ENCODE data around the gene SEZ6L2. TPM values are rescaled to one million over a fixed set of nuclear protein-coding genes. Genes with fewer than 3 reads are reported as not detected.
"Not testable (repeated sequence)": the region's sequence is repeated elsewhere in the genome, so short reads cannot be mapped to it uniquely, and the experiment has no call there.

Gene SEZ6L2
- total RNA-seq, 1 donor, result 1.3 TPM

GRCh38 chr16:29910819-29911675 is 11.7 kb upstream of the SEZ6L2 start:
- no peak for DNase-seq (ENCODE audit: low read depth in 2 of 3, low spot score in 2 of 3)

DNA sequence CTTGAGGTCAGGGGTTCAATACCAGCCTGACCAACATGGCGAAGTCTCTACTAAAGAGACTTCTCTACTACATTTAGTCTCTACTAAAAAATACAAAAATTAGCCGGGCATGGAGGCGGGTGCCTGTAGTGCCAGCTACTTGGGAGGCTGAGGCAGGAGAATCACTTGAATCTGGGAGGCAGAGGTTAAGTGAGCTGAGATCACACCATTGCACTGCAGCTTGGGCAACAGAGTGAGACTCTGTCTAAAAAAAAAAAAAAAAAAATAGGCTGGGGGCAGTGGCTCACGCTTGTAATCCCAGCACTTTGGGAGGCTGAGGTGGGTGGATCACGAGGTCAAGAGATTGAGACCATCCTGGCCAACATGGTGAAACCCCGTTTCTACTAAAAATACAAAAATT is 10.5 kb upstream of the SEZ6L2 start:
- DNase-seq (ENCODE audit: low read depth in 2 of 3, low spot score in 2 of 3), result not testable (repeated sequence)

DNA sequence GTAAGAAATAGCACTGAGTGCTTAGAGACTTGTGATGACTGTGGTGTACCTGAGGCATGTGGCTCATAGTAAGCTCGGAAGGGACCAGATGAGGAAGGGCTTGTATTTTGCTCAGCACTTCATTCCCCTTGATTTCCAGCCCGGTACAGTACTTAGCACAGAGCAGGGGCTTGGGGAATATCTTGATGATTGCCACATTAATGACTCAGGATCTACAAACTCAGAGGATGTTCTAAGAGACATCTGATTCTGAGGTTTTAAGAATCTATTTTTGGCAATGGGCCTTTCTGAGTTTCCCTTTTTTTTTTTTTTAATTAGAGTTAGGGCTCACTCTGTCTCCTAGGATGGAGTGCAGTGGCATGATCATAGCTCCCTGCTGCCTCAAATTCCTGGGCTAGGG is 10.0 kb upstream of the SEZ6L2 start:
- DNase-seq (ENCODE audit: low read depth in 2 of 3, low spot score in 2 of 3), result no peak

DNA sequence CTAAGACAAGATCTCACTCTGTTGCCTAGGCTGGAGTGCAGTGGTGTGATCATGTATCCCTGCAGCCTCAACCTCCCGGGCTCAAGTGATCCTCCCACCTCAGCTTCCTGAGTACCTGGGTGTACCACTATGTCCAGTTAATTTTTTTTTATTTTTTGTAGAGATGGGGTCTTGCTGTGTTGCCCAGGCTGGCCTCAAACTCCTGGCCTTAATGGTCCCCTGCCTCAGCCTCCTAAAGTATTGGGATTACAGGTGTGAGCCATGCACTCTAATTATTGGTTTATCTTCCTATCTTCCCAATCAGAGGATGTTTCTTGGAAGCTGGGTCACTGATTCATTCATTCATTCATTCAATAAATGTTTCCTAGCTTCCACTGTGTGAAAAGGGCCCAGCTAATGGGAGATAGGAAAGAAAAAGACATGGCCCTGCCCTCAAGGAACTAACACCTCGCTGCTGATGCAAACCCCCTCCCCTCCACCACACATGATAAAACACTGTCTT is 9.4 kb upstream of the SEZ6L2 start:
- no peak for DNase-seq (ENCODE audit: low read depth in 2 of 3, low spot score in 2 of 3)

- no peak for DNase-seq (ENCODE audit: low read depth in 2 of 3, low spot score in 2 of 3)
Measured at GRCh38 chr16:29907973-29908372, 8.6 kb upstream of the SEZ6L2 start.

- DNase-seq (ENCODE audit: low read depth in 2 of 3, low spot score in 2 of 3), result no peak
Measured at GRCh38 chr16:29906520-29907244, 7.3 kb upstream of the SEZ6L2 start.

DNA sequence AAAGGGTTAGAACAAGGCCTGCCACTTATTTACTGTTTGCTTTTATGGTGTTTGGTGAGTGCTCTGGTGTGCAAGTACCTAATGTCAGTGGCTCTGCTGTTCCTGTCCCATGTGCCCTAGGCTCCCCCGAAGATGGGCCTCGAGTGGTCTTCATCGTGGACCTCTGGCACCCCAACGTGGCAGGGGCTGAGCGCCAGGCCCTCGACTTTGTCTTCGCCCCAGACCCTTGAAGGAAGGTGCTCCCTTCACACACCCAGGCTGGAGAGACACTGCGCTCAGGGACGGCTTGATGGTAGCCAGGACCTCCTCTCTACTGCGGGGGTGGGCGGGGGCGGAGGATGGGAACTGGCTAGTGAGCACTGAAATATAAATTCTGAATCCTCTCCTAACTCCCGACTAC is 6.3 kb upstream of the SEZ6L2 start:
- no peak for DNase-seq (ENCODE audit: low read depth in 2 of 3, low spot score in 2 of 3)

DNA sequence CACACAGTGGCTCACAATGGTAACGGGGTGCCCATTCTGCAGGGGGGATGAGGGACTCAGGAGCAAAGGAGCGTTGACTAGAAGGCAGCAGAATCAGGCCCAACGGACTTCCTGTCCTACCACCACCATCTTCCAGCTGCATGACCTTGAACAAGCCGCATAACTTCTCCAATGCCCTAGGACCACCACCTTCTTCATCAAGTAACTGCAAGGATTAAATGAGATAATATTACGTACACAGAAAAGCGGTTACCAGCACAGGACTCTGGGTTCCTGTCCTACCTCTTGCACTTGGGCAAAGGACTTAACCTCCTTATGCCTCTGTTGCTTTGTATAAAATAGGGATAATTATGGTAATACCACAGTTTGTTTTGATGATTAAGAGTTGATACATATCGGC is 5.6 kb upstream of the SEZ6L2 start:
- DNase-seq (ENCODE audit: low read depth in 2 of 3, low spot score in 2 of 3), result no peak

- no peak for DNase-seq (ENCODE audit: low read depth in 2 of 3, low spot score in 2 of 3)
Measured at GRCh38 chr16:29903590-29903989, 4.2 kb upstream of the SEZ6L2 start.

DNA sequence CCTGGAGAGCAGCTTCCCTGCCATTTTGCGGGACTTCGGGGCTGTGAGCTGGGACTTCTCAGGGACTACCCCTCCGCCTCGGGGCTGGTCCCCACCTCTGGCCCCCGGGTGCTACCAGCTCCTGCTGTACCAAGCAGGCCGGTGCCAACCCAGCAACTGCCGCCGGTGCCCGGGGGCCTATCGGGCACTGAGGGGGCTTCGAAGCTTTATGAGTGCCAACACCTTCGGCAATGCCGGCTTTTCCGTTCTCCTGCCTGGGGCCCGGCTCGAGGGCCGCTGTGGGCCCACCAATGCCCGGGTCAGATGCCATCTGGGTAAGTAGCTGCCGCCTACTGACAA is 2.2 kb upstream of the SEZ6L2 start:
- no peak for DNase-seq (ENCODE audit: low read depth in 2 of 3, low spot score in 2 of 3)

DNA sequence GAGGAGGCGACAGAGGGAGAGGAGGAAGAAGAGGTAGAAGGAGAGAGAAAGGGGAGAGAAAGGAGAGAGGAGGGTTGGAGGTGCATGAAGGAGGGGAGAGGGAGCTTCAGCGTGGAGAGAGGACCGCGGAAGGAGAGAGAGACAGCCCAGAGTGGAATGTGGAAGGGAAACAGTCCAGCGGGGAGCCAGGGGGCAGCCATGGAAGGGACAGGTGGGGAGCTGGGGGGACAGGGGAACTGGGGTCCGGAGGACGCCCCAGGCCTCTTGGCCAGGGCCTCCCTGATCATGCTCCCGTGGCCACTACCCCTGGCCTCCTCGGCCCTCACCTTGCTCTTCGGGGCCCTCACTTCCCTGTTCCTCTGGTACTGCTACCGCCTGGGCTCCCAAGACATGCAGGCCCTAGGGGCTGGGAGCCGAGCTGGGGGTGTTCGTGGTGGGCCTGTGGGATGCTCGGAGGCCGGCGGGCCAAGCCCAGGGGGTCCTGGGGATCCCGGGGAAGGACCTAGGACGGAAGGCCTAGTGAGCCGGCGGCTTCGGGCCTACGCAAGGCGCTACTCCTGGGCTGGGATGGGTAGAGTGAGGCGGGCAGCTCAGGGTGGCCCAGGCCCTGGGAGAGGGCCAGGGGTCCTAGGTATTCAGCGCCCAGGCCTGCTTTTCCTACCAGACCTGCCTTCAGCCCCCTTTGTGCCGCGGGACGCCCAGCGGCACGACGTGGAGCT is 1.7 kb upstream of the SEZ6L2 start:
- DNase-seq (ENCODE audit: low read depth in 2 of 3, low spot score in 2 of 3), result no peak

GRCh38 chr16:29900102-29900887 is 945 bp upstream of the SEZ6L2 start, which contains the start of gene ASPHD1:
Gene ASPHD1, plus strand, starts transcription at chr16:29900488. Its CDS starts 484 bp downstream, at chr16:29900972.
- DNase-seq (ENCODE audit: low read depth in 2 of 3, low spot score in 2 of 3), result peak in 2 of 3 donors; percentile 58 to 73

GRCh38 chr16:29898804-29899515 is 390 bp downstream of the SEZ6L2 start:
- no peak for DNase-seq (ENCODE audit: low read depth in 2 of 3, low spot score in 2 of 3)

DNA sequence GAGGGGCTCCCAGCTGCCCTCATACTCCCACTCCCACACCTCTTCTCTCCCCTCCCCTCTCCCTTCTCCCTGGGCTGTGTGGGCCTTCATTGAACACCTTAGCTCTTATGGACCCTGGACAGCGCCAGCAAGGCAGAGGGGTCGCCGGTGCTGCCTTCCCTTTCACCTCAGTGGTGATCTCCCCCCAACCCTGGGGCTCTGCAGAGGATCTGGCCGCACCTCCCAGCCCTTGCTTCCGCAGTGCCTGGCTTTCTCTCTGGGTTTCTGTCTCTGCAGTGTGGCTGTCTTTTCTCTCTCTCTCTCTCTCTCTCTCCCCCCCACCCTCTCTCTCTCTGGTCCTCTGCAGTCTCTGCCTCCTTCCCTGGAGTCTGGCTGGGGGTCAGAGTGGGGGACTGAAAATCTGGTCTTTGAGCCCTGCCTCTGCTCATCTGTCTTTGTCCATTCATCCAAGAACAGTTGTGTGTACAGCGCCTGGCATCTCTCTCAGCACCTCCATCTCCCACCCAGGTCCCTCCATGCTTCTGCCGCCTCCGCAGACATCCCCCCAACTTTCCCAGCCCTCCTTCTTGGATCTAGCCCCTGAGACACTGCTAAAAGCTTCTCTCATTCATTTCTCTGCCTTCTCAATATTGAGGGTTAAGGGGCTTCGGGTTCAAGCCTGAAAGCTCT is 1.1 kb downstream of the SEZ6L2 start:
- DNase-seq (ENCODE audit: low read depth in 2 of 3, low spot score in 2 of 3), result no peak

- no peak for DNase-seq (ENCODE audit: low read depth in 2 of 3, low spot score in 2 of 3)
Measured at GRCh38 chr16:29897333-29897732, 2.0 kb downstream of the SEZ6L2 start.

GRCh38 chr16:29896841-29897240 is 2.5 kb downstream of the SEZ6L2 start:
- DNase-seq (ENCODE audit: low read depth in 2 of 3, low spot score in 2 of 3), result no peak

DNA sequence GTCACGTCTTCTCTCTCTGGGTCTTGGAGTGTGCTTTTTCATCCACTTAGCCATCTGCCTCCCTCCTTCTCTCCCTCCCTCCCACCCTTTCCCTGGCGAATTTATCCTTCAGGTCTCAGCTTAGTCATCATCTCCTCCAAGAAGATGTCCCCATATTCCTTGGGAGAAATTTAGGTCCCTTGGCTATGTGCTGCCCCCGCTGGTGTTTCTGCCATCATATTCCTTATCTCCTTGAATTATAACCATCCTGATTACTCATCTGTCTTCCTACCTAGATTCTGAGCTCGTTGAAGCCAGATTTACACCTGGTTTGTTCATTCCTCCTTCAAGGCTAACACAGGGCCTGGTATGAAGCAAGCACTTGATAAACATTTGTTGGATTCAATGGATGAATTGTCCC is 5.0 kb downstream of the SEZ6L2 start:
- DNase-seq (ENCODE audit: low read depth in 2 of 3, low spot score in 2 of 3), result no peak

DNA sequence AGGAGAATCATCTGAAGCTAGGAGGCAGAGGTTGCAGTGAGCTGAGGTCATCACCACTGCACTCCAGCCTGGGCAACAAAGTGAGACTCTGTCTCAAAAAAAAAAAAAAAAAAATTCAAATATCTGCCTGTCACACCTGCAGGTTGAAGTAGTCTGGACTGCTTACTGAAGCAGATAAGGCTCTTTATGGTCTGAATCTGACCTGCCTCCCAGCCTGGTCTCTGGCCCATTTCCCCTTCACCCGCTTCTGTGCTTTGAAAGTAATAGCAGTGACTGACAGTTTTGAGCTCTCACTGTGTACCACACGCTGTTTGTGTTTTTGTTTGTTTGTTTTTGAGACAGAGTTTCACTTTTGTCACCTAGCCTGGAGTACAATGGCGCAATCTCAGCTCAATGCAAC is 5.8 kb downstream of the SEZ6L2 start:
- DNase-seq (ENCODE audit: low read depth in 2 of 3, low spot score in 2 of 3), result no peak

- DNase-seq (ENCODE audit: low read depth in 2 of 3, low spot score in 2 of 3), result no peak
Measured at GRCh38 chr16:29892458-29892813, 6.9 kb downstream of the SEZ6L2 start.
